Peyer's patch (tissue), 4 donors: Measurements from ENCODE around the gene AMPD1. TPM values are rescaled to one million over a fixed set of nuclear protein-coding genes. Genes with fewer than 3 reads are reported as not detected.

ENCODE experiments used
- DNase-seq, 3 donors: peaks; one replicate each; pipeline ENCODE4 v3.0.0-alpha.2; 2017 to 2019
- H3K27ac ChIP-seq, 4 donors: fragments of 200-600 bp; sonication (generic); one replicate each; pipeline ENCODE4 v1.5.1; 2016 to 2019
- H3K27me3 ChIP-seq, 2 donors: fragments of 200-600 bp; sonication (generic); one replicate each; pipeline ENCODE4 v1.5.1; 2019
- H3K36me3 ChIP-seq, 3 donors: fragments of 200-600 bp; sonication (generic); one replicate each; pipeline ENCODE4 v1.5.1; 2016 to 2019
- H3K4me1 ChIP-seq, 4 donors: fragments of 200-600 bp; sonication (generic); one replicate each; pipeline ENCODE4 v1.5.1; 2016 to 2019
- H3K4me3 ChIP-seq, 4 donors: fragments of 200-600 bp; sonication (generic); 1 replicate in 3 of 4; 2 replicates in 1 of 4; pipeline ENCODE4 v1.5.1; 2016 to 2019; ENCODE audit warnings: mild to moderate bottlenecking in 1 of 4
- H3K9me3 ChIP-seq, 4 donors: fragments of 200-600 bp; sonication (generic); one replicate each; pipeline ENCODE4 v1.5.1; 2016 to 2019; ENCODE audit warnings: mild to moderate bottlenecking in 1 of 4
- POLR2A ChIP-seq, 2 donors: fragments of 450-650 bp; IDR thresholded peaks; one replicate each; pipeline ENCODE4 v1.5.1; 2017; ENCODE audit warnings: antibody characterized with exemption in 2 of 2, mild to moderate bottlenecking in 2 of 2, moderate library complexity in 2 of 2
- total RNA-seq, 4 donors: library from RNA; depleted of rRNA; stranded (reverse); fragments of >200 nt; gene quantifications; one replicate each; pipeline ENCODE4 v1.1.0, GENCODE V29; 2016
- TF ChIP-seq, protein P1 (sequence below), 6 experiments: fragments of 450-650 bp in 4 of 6; fragments of 200-600 bp in 2 of 6; sonication (generic) in 1 of 6; IDR thresholded peaks; one replicate each; pipeline ENCODE4 v1.5.1; 2017 to 2019; ENCODE audit warnings: antibody characterized with exemption in 6 of 6, mild to moderate bottlenecking in 3 of 6, moderate library complexity in 1 of 6

AMPD1 gene
- total RNA-seq, 4 donors from 2014 or later: 1.2 to 4.4 (median 2.5) TPM; not detected in 1

- TF ChIP-seq, protein P1, sequence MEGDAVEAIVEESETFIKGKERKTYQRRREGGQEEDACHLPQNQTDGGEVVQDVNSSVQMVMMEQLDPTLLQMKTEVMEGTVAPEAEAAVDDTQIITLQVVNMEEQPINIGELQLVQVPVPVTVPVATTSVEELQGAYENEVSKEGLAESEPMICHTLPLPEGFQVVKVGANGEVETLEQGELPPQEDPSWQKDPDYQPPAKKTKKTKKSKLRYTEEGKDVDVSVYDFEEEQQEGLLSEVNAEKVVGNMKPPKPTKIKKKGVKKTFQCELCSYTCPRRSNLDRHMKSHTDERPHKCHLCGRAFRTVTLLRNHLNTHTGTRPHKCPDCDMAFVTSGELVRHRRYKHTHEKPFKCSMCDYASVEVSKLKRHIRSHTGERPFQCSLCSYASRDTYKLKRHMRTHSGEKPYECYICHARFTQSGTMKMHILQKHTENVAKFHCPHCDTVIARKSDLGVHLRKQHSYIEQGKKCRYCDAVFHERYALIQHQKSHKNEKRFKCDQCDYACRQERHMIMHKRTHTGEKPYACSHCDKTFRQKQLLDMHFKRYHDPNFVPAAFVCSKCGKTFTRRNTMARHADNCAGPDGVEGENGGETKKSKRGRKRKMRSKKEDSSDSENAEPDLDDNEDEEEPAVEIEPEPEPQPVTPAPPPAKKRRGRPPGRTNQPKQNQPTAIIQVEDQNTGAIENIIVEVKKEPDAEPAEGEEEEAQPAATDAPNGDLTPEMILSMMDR (IDR thresholded peaks at IDR 0.05): no peak
- TF ChIP-seq POLR2A (IDR thresholded peaks at IDR 0.05): no peak
- H3K4me3 ChIP-seq: no peak overlapping the region
- H3K36me3 ChIP-seq: no peaks in the 10 kb centered on the region
- H3K9me3 ChIP-seq: no peaks in the 10 kb centered on the region
- H3K27ac ChIP-seq: no peak overlapping the region
- H3K4me1 ChIP-seq: no peaks in the 10 kb centered on the region
- DNase-seq: no peak
- no peaks in the 10 kb centered on the region for H3K27me3 ChIP-seq
Observed at GRCh38 chr1:114660238-114660637, 35.1 kb downstream of the AMPD1 start.

GRCh38 chr1:114651893-114652292, 43.5 kb downstream of the AMPD1 start:
- H3K4me3 ChIP-seq: no peak overlapping the region
- H3K4me1 ChIP-seq: no peaks in the 10 kb centered on the region
- H3K27ac ChIP-seq: no peak overlapping the region
- H3K36me3 ChIP-seq: no peaks in the 10 kb centered on the region
- no peak for TF ChIP-seq POLR2A (IDR thresholded peaks at IDR 0.05)
- TF ChIP-seq, protein P1 (IDR thresholded peaks at IDR 0.05): no peak
- no peak for DNase-seq
- no peaks in the 10 kb centered on the region for H3K27me3 ChIP-seq
- no peaks in the 10 kb centered on the region for H3K9me3 ChIP-seq

DNA sequence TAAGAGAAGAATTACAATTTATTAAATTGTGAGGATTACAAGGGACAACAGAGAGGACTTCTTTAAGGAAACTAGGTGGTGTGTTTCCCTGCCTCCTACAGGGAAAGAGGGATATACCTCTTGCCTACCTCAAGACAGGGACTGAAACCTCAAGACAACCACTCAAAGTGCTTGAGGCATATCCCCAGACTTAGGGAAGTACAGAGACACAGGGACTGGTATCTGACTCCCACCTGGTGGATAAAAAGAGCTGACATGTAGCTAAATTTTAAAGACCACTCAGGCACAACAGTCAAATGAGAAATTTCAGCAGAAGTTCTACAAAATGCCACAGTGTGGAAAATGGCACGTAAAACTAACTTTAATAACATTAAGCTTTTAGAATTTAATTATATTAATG, 46.8 kb downstream of the AMPD1 start:
- H3K4me3 ChIP-seq: no peak overlapping the region
- TF ChIP-seq POLR2A (IDR thresholded peaks at IDR 0.05): no peak
- TF ChIP-seq, protein P1 (IDR thresholded peaks at IDR 0.05): no peak
- H3K36me3 ChIP-seq: no peaks in the 10 kb centered on the region
- no peak overlapping the region for H3K27ac ChIP-seq
- H3K27me3 ChIP-seq: no peaks in the 10 kb centered on the region
- no peaks in the 10 kb centered on the region for H3K4me1 ChIP-seq
- no peak for DNase-seq
- H3K9me3 ChIP-seq: no peaks in the 10 kb centered on the region

GRCh38 chr1:114641377-114641776, 54.0 kb downstream of the AMPD1 start:
- no peak for DNase-seq
- Histone ChIP-seq H3K27me3 (no peaks in the 10 kb centered on the region), H3K36me3 (no peaks in the 10 kb centered on the region), H3K4me3 (no peak overlapping the region), H3K9me3 (no peaks in the 10 kb centered on the region), H3K4me1 (no peaks in the 10 kb centered on the region), H3K27ac (no peak overlapping the region)
- TF ChIP-seq POLR2A (IDR thresholded peaks at IDR 0.05): no peak
- TF ChIP-seq, protein P1 (IDR thresholded peaks at IDR 0.05): no peak

DNA sequence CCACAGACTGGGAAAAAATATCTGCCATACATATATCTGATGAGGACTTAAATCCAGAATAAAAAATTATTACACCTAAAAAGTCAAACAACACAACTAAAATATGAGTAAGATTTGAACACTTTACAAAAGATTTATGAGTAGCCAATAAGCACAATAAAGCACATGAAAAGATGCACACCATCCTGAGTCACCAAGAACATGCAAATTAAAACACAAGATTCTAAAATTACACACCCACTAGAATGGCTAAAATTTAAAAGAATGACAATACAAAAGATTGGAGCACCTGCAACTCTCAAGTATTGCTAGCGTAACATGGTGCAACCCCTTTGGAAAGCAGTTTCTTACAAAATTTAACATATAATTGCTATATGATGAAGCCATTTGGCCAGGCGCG, 56.4 kb downstream of the AMPD1 start:
- no peaks in the 10 kb centered on the region for H3K27me3 ChIP-seq
- TF ChIP-seq, protein P1 (IDR thresholded peaks at IDR 0.05): no peak
- TF ChIP-seq POLR2A (IDR thresholded peaks at IDR 0.05): no peak
- no peaks in the 10 kb centered on the region for H3K4me1 ChIP-seq

DNA sequence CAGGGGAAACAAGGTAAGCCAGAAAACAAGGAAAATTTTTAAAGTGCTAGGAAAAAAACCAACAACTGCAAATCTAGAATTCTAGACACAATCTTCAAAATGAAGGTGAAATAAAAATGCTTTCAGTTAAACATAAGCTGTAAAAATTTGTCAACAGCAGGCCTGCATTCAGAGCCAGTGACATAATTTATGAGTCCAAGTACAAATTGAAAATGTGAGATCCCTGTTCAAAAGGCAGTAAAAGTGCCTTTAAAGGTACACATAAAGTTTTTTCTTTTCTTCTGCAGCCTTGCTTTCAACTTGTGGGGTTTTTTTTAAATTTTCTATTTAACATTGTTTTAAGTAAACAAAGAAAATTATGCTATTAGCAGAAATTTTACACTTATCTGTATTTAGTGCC, 62.9 kb downstream of the AMPD1 start:
- Histone ChIP-seq H3K4me3 (no peak overlapping the region), H3K27me3 (no peaks in the 10 kb centered on the region), H3K36me3 (no peaks in the 10 kb centered on the region), H3K27ac (no peak overlapping the region), H3K9me3 (no peaks in the 10 kb centered on the region), H3K4me1 (no peaks in the 10 kb centered on the region)
- DNase-seq: no peak
- TF ChIP-seq, protein P1 (IDR thresholded peaks at IDR 0.05): no peak
- no peak for TF ChIP-seq POLR2A (IDR thresholded peaks at IDR 0.05)

More for the DNA sequence above, 56.4 kb downstream of the AMPD1 start:
- DNase-seq: no peak
- Histone ChIP-seq H3K9me3 (no peaks in the 10 kb centered on the region), H3K27ac (no peak overlapping the region), H3K36me3 (no peaks in the 10 kb centered on the region), H3K4me3 (no peak overlapping the region)
